Breast epithelium (tissue), 4 donors: ENCODE data around the gene SPANXN3. TPM values are rescaled to one million over a fixed set of nuclear protein-coding genes. Genes with fewer than 3 reads are reported as not detected.

ENCODE experiments used
- DNase-seq, 2 donors: peaks; one replicate each; pipeline ENCODE4 v3.0.0-alpha.2; 2019; ENCODE audit warnings: low spot score in 2 of 2
- H3K27ac ChIP-seq, 2 donors: fragments of 200-600 bp; sonication (generic) in 1 of 2; one replicate each; pipeline ENCODE4 v1.5.1; 2016 to 2019; ENCODE audit warnings: mild to moderate bottlenecking in 1 of 2
- H3K27me3 ChIP-seq, 2 donors: fragments of 200-600 bp; sonication (generic) in 1 of 2; one replicate each; pipeline versions ENCODE4 v1.5.1 to v1.6.0; 2017 to 2019; ENCODE audit warnings: control low read depth in 1 of 2, mild to moderate bottlenecking in 1 of 2
- H3K36me3 ChIP-seq: fragments of 200-600 bp; one replicate; pipeline ENCODE4 v1.5.1; 2019
- H3K4me1 ChIP-seq, 2 donors: fragments of 200-600 bp; sonication (generic); one replicate each; pipeline ENCODE4 v1.5.1; 2016 to 2019; ENCODE audit warnings: control low read depth in 1 of 2
- H3K4me3 ChIP-seq, 3 donors: fragments of 200-600 bp; sonication (generic); 1 replicate in 2 of 3; 2 replicates in 1 of 3; pipeline ENCODE4 v1.5.1; 2016 to 2019; ENCODE audit warnings: mild to moderate bottlenecking in 3 of 3, moderate library complexity in 2 of 3
- H3K9me3 ChIP-seq, 2 donors: fragments of 200-600 bp; sonication (generic) in 1 of 2; one replicate each; pipeline ENCODE4 v1.5.1; 2016 to 2019; ENCODE audit warnings: control low read depth in 1 of 2
- POLR2A ChIP-seq: fragments of 450-650 bp; IDR thresholded peaks from one replicate; pipeline ENCODE4 v1.6.1; 2016; ENCODE audit warnings: antibody characterized with exemption, mild to moderate bottlenecking, moderate library complexity
- POLR2AphosphoS5 ChIP-seq, 3 donors: sonication (generic); formaldehyde crosslinking; IDR thresholded peaks; one replicate each; pipeline ENCODE4 v1.6.1; 2017; ENCODE audit warnings: antibody characterized with exemption in 3 of 3
- intact Hi-C: fragments of 100-400 bp; cut with DNase I; formaldehyde crosslinking; loops from one replicate; pipeline ENCODE4 v1.15.1; 2023; ENCODE audit warnings: low total_unique reads
- total RNA-seq, 3 donors: library from RNA; depleted of rRNA; stranded (reverse); fragments of >200 nt; gene quantifications; one replicate each; pipeline ENCODE4 v1.1.0, GENCODE V29; 2016
- TF ChIP-seq, protein P1 (sequence below), 3 donors: fragments of 450-650 bp; IDR thresholded peaks; one replicate each; pipeline ENCODE4 v1.5.1; 2016 to 2017; ENCODE audit warnings: antibody characterized with exemption in 3 of 3, mild to moderate bottlenecking in 3 of 3, moderate library complexity in 3 of 3

The SPANXN3 gene
- total RNA-seq, 3 donors from 2014 or later = not detected

DNA sequence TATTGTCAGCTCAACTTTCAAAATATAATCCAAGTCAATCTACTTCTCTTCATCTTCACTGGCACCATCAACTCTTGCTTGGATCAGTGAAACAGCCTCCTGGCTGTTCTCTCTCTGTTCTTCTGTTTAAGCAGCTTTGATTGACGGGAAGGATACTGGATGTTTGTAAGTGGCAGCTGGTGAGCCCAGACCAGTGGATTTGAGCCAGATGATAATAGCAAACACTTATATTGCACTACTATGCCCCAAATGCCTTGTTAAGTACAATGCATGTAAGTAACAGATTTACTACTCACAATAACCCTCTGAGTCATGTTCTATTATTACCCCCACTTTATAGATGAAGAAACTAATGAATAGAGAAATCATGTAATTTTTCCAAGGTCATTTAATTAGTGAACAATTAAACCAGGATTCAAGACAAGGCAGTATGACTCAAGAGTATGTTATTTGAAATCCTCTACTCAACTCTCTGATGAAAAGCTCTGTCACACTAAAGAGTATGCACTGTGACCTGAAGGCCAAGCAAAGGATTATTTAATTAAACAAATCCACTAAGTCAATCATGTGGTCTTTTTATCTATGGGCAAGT is 44.8 kb downstream of the SPANXN3 start:
- TF ChIP-seq POLR2A (no peak), POLR2AphosphoS5 (IDR thresholded peaks at IDR 0.05) (no peak)
- TF ChIP-seq, protein P1, sequence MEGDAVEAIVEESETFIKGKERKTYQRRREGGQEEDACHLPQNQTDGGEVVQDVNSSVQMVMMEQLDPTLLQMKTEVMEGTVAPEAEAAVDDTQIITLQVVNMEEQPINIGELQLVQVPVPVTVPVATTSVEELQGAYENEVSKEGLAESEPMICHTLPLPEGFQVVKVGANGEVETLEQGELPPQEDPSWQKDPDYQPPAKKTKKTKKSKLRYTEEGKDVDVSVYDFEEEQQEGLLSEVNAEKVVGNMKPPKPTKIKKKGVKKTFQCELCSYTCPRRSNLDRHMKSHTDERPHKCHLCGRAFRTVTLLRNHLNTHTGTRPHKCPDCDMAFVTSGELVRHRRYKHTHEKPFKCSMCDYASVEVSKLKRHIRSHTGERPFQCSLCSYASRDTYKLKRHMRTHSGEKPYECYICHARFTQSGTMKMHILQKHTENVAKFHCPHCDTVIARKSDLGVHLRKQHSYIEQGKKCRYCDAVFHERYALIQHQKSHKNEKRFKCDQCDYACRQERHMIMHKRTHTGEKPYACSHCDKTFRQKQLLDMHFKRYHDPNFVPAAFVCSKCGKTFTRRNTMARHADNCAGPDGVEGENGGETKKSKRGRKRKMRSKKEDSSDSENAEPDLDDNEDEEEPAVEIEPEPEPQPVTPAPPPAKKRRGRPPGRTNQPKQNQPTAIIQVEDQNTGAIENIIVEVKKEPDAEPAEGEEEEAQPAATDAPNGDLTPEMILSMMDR (IDR thresholded peaks at IDR 0.05) = no peak
- Histone ChIP-seq H3K36me3 (no peaks in the 10 kb centered on the region), H3K27ac (no peak overlapping the region), H3K9me3 (peaks cover 0 to 6% of the 10 kb centered on the region in 2 donors), H3K4me3 (no peak overlapping the region), H3K4me1 (no peaks in the 10 kb centered on the region), H3K27me3 (peaks cover 0 to 5% of the 10 kb centered on the region in 2 donors)
- intact Hi-C loops = no loop called here
- DNase-seq = no peak

DNA sequence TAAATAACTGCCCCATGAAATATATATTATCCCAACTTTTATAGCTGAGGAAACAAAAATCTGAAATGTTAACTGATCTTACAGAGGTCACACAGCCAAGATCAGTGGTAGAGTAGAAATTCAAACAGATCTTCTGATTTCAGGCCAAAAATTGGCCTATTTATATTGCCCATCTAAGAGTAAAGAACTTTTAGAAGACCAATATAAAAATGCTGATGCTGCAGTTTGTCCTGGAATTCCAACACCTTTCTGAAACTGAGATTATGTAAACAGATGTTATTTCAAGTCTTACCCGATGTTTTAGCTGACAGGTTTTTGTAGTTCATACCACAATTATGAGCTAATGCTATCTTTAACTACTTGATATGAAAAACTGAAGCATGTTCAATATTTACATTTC is 51.1 kb downstream of the SPANXN3 start:
- intact Hi-C loops = no loop called here
- DNase-seq = no peak
- peaks cover 0 to 6% of the 10 kb centered on the region in 2 donors for H3K9me3 ChIP-seq
- no peaks in the 10 kb centered on the region for H3K36me3 ChIP-seq
- peaks cover 0 to 7% of the 10 kb centered on the region in 2 donors for H3K27me3 ChIP-seq
- TF ChIP-seq, protein P1 (IDR thresholded peaks at IDR 0.05) = no peak
- no peak for TF ChIP-seq POLR2A
- TF ChIP-seq POLR2AphosphoS5 (IDR thresholded peaks at IDR 0.05) = no peak
- no peak overlapping the region for H3K27ac ChIP-seq
- H3K4me1 ChIP-seq = no peaks in the 10 kb centered on the region
- H3K4me3 ChIP-seq = no peak overlapping the region

DNA sequence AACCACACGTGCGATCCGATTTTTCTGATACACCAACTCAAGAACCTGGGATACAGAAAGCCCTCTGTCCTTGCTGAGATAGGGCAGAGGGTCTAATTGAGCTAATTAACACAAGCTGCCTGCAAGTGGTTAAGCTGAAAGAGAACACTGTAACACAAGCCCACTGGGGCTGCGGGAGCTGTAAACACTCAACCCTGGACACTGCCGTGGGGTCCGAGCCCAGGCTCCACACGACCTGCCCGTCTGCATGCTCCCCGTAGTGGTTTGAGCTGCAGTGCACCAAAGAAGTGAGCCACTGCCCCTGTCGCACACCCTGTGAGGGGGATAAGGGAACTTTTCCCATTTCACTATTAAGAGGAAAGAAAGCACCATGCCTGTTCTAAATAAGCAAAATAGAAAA is 54.6 kb downstream of the SPANXN3 start:
- DNase-seq = no peak
- H3K9me3 ChIP-seq = no peaks in the 10 kb centered on the region
- H3K27ac ChIP-seq = no peak overlapping the region
- no peak overlapping the region for H3K4me3 ChIP-seq
- peaks cover 0 to 7% of the 10 kb centered on the region in 2 donors for H3K27me3 ChIP-seq
- no peaks in the 10 kb centered on the region for H3K4me1 ChIP-seq
- intact Hi-C loops = no loop called here
- TF ChIP-seq, protein P1 (IDR thresholded peaks at IDR 0.05) = no peak
- TF ChIP-seq POLR2A = no peak
- TF ChIP-seq POLR2AphosphoS5 (IDR thresholded peaks at IDR 0.05) = no peak
- no peaks in the 10 kb centered on the region for H3K36me3 ChIP-seq

DNA sequence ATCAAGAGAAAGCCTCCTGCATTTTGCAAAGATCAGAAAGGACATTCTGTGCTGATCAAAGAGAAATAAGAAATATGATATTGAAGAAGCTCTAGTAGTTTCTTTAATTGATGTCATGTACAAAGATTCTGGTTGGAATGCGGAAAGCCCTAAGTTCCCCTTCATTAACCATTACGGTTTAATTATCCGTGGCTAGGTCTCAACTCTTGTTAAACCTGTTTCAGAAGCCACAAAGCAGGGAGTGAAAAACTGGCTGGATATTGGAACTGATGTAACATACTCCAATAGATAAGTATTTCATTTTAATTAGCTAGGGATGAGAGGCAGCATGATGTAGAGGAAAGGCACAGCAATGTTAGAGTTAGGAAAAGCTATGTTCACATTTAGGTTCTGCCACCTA is 55.7 kb downstream of the SPANXN3 start:
- Histone ChIP-seq H3K36me3 (no peaks in the 10 kb centered on the region), H3K9me3 (no peaks in the 10 kb centered on the region), H3K4me3 (no peak overlapping the region), H3K27ac (no peak overlapping the region), H3K27me3 (peaks cover 0 to 7% of the 10 kb centered on the region in 2 donors), H3K4me1 (no peaks in the 10 kb centered on the region)
- TF ChIP-seq POLR2A (no peak), POLR2AphosphoS5 (IDR thresholded peaks at IDR 0.05) (no peak)
- TF ChIP-seq, protein P1 (IDR thresholded peaks at IDR 0.05) = no peak
- DNase-seq = no peak
- intact Hi-C loops = no loop called here

Other genes starting within 250 kb of the SPANXN3 start
- gene SLITRK4, start 118.6 kb upstream of the SPANXN3 start, total RNA-seq = 10 to 100 TPM in 1 of 3 donors, 1 to 10 TPM in 2; 2.0 to 76.3 (median 2.5) TPM
- not detected for gene SPANXN2, start 203.3 kb upstream of the SPANXN3 start, total RNA-seq